BE2C (cell line): ENCODE measurements around the gene SGPP2.

Experiments
- DNase-seq: peaks from one replicate; pipeline ENCODE4 v3.0.0-alpha.2; 2020
- H3K27me3 ChIP-seq: fragments of 250-450 bp; sonication (Bioruptor Pico); 2 replicates; pipeline ENCODE4 v1.5.1; 2020; ENCODE audit warnings: mild to moderate bottlenecking
- H3K36me3 ChIP-seq: fragments of 250-450 bp; sonication (Bioruptor Pico); 2 replicates; pipeline ENCODE4 v1.5.1; 2020; ENCODE audit warnings: mild to moderate bottlenecking
- H3K4me1 ChIP-seq: fragments of 250-450 bp; sonication (Bioruptor Pico); 2 replicates; pipeline ENCODE4 v1.5.1; 2020
- H3K4me3 ChIP-seq: 2 replicates; pipeline ENCODE4 v1.5.1; 2011; ENCODE audit warnings: low read depth, low read length
- H3K9me3 ChIP-seq: fragments of 250-450 bp; sonication (Bioruptor Pico); 2 replicates; pipeline ENCODE4 v1.5.1; 2020
- CTCF ChIP-seq: IDR thresholded peaks from 2 replicates; pipeline ENCODE4 v1.5.1; 2012; ENCODE audit warnings: mild to moderate bottlenecking, low read depth, low read length

The SGPP2 gene

GRCh38 chr2:222485367-222486211, 61.2 kb downstream of the SGPP2 start:
- no peak for TF ChIP-seq CTCF
- no peaks in the 10 kb centered on the region for H3K9me3 ChIP-seq
- H3K4me1 ChIP-seq = no peaks in the 10 kb centered on the region
- no peaks in the 10 kb centered on the region for H3K27me3 ChIP-seq
- H3K4me3 ChIP-seq = no peak overlapping the region
- H3K36me3 ChIP-seq = no peaks in the 10 kb centered on the region
- no peak for DNase-seq

- Histone ChIP-seq H3K9me3 (no peaks in the 10 kb centered on the region), H3K27me3 (no peaks in the 10 kb centered on the region), H3K4me3 (no peak overlapping the region), H3K36me3 (no peaks in the 10 kb centered on the region), H3K4me1 (no peaks in the 10 kb centered on the region)
- DNase-seq = no peak
- no peak for TF ChIP-seq CTCF
These were observed 65.8 kb downstream of the SGPP2 start for GRCh38 chr2:222490131-222490530.

- Histone ChIP-seq H3K4me3 (no peak overlapping the region), H3K4me1 (no peaks in the 10 kb centered on the region), H3K36me3 (no peaks in the 10 kb centered on the region), H3K27me3 (no peaks in the 10 kb centered on the region), H3K9me3 (no peaks in the 10 kb centered on the region)
- TF ChIP-seq CTCF = no peak
- no peak for DNase-seq
These were observed 68.3 kb downstream of the SGPP2 start for GRCh38 chr2:222492683-222493082.

DNA sequence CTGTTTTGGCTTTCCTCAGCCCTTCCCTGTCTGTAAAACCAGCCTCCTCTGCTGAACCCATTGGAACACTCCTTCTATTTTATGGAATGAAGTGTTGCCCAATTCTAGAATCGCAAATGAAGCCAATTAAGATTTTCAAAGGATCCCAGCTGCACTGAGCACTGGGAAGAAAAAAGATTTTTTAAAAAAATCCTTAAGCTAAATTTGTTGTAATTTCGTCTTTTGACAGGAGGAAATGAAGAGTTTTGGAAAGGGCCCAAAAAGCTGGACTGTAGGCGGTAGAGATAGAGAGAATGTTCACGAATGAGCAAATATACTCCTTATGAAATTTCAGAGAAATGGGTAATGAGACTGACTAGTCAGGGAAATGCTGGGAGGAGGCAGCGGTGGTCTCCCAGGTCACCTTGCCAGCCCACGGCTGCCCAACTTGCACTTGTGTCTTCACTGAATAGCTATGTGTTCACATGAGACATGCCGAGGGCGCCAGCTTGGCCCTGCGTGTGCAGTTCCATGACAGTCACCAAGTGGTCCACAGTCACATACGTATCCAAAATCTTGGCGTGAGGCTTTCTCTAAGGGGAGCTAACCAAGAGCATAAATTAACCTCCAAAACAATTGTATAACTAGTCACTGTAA, 69.9 kb downstream of the SGPP2 start:
- Histone ChIP-seq H3K9me3 (no peaks in the 10 kb centered on the region), H3K4me3 (no peak overlapping the region), H3K27me3 (no peaks in the 10 kb centered on the region), H3K4me1 (no peaks in the 10 kb centered on the region), H3K36me3 (no peaks in the 10 kb centered on the region)
- TF ChIP-seq CTCF = no peak
- DNase-seq = no peak

GRCh38 chr2:222495388-222495787, 71.0 kb downstream of the SGPP2 start:
- Histone ChIP-seq H3K4me1 (no peaks in the 10 kb centered on the region), H3K4me3 (no peak overlapping the region), H3K27me3 (no peaks in the 10 kb centered on the region), H3K9me3 (no peaks in the 10 kb centered on the region), H3K36me3 (no peaks in the 10 kb centered on the region)
- no peak for TF ChIP-seq CTCF
- no peak for DNase-seq

- Histone ChIP-seq H3K9me3 (no peaks in the 10 kb centered on the region), H3K4me1 (no peaks in the 10 kb centered on the region), H3K27me3 (no peaks in the 10 kb centered on the region), H3K4me3 (no peak overlapping the region), H3K36me3 (no peaks in the 10 kb centered on the region)
- TF ChIP-seq CTCF = no peak
- no peak for DNase-seq
These were observed 74.9 kb downstream of the SGPP2 start for GRCh38 chr2:222499226-222499625.
